PC-3 (cell line): ENCODE results near the gene TPSG1. TPM values are rescaled to one million over a fixed set of nuclear protein-coding genes. Genes with fewer than 3 reads are reported as not detected.

Source experiments
- ATAC-seq: fragments of 200-7000 bp; cut with Tn5 transposase; 2 replicates; pipeline ENCODE4 v1.9.1; 2020; ENCODE audit warnings: mild to moderate bottlenecking, moderate library complexity
- BruUV-seq: library from RNA; stranded (reverse); fragments of 400-500 nt; replicated peaks from 2 replicates; lab custom pipeline; 2021; lab: Mats Ljungman, UMichigan
- CTCF ChIA-PET: fragments of 300-600 bp; sonication (Branson Sonifier 250); formaldehyde crosslinking; loops from one replicate; lab custom pipeline; 2022; ENCODE audit warnings: antibody characterized with exemption; lab: Charles Lee
- POLR2A ChIA-PET: fragments of 300-600 bp; sonication (Branson Sonifier 250); formaldehyde crosslinking; loops from one replicate; lab custom pipeline; 2022; ENCODE audit warnings: antibody characterized with exemption; ENCODE audit not compliant: unreplicated experiment; lab: Charles Lee
- DNase-seq: peaks from one replicate; pipeline ENCODE4 v3.0.0-alpha.2; 2015
- H2AFZ ChIP-seq: fragments of 300-600 bp; sonication (generic); 2 replicates; pipeline ENCODE4 v1.6.0; 2016; ENCODE audit warnings: antibody characterized with exemption, low read length
- H3F3A ChIP-seq: fragments of 300-600 bp; sonication (generic); one replicate; pipeline ENCODE4 v1.6.0; 2017; ENCODE audit warnings: antibody characterized with exemption, low read length, control low read depth, mild to moderate bottlenecking; ENCODE audit not compliant: unreplicated experiment
- H3K27ac ChIP-seq: fragments of 300-600 bp; sonication (generic); 2 replicates; pipeline ENCODE4 v1.5.1; 2016; ENCODE audit warnings: mild to moderate bottlenecking, low read length
- H3K27me3 ChIP-seq: fragments of 300-600 bp; sonication (generic); 2 replicates; pipeline ENCODE4 v1.6.1; 2016; ENCODE audit warnings: low read length, mixed read lengths
- H3K36me3 ChIP-seq: fragments of 300-600 bp; sonication (generic); 2 replicates; pipeline ENCODE4 v1.6.1; 2016; ENCODE audit warnings: low read depth, mixed run types, low read length, mixed read lengths
- H3K4me1 ChIP-seq: fragments of 300-600 bp; sonication (generic); 2 replicates; pipeline ENCODE4 v1.5.1; 2016; ENCODE audit warnings: low read length; ENCODE audit not compliant: insufficient read depth
- H3K4me2 ChIP-seq: fragments of 300-600 bp; sonication (generic); 2 replicates; pipeline ENCODE4 v1.6.0; 2016; ENCODE audit warnings: low read length
- H3K4me3 ChIP-seq: fragments of 300-600 bp; sonication (generic); 2 replicates; pipeline ENCODE4 v1.5.1; 2016; ENCODE audit warnings: mild to moderate bottlenecking, low read length, mixed read lengths
- H3K79me2 ChIP-seq: fragments of 300-600 bp; sonication (generic); 2 replicates; pipeline ENCODE4 v1.6.1; 2017; ENCODE audit warnings: low read length, mixed read lengths
- H3K9ac ChIP-seq: fragments of 300-600 bp; sonication (generic); 2 replicates; pipeline ENCODE4 v1.6.0; 2016; ENCODE audit warnings: mild to moderate bottlenecking, low read length
- H3K9me2 ChIP-seq: fragments of 300-600 bp; sonication (generic); replicated peaks from 2 replicates; pipeline ENCODE4 v1.6.1; 2016; ENCODE audit warnings: mixed run types, low read length, mixed read lengths
- H3K9me3 ChIP-seq: fragments of 300-600 bp; sonication (generic); 2 replicates; pipeline ENCODE4 v1.6.1; 2016; ENCODE audit warnings: low read length, mixed read lengths
- H4K20me1 ChIP-seq: fragments of 300-600 bp; sonication (generic); 2 replicates; pipeline ENCODE4 v1.6.1; 2016; ENCODE audit warnings: low read length, mixed read lengths
- CTCF ChIP-seq: fragments of 300-600 bp; sonication (generic); conservative IDR thresholded peaks from 2 replicates; pipeline ENCODE4 v1.5.1; 2017; ENCODE audit warnings: antibody characterized with exemption, low read depth, mild to moderate bottlenecking, low read length
- EZH2 ChIP-seq: fragments of 300-600 bp; sonication (generic); IDR thresholded peaks from one replicate; pipeline ENCODE4 v1.6.1; 2017; ENCODE audit warnings: antibody characterized with exemption, mild to moderate bottlenecking, low read length; ENCODE audit not compliant: unreplicated experiment
- EZH2phosphoT487 ChIP-seq: fragments of 300-600 bp; sonication (generic); IDR thresholded peaks from 2 replicates; pipeline ENCODE4 v1.6.1; 2018; ENCODE audit warnings: mild to moderate bottlenecking, antibody characterized with exemption, low read length, borderline replicate concordance
- intact Hi-C: fragments of 100-400 bp; cut with micrococcal nuclease; formaldehyde crosslinking; loops from 2 replicates; pipeline ENCODE4 v1.9.0; 2023
- total RNA-seq: library from RNA; depleted of rRNA; stranded (reverse); fragments of >200 nt; gene quantifications from 2 replicates; pipeline ENCODE4 v1.2.3, GENCODE V29; 2014

Gene TPSG1
- total RNA-seq, 1 experiment from 2014 or later, result not detected

- H3F3A ChIP-seq, result no peaks in the 10 kb centered on the region
- H3K9me2 ChIP-seq, result no peaks in the 10 kb centered on the region
- H3K4me1 ChIP-seq, result no peaks in the 10 kb centered on the region; the same call in 1 of the 2 replicates
- TF ChIP-seq EZH2phosphoT487 (no peak), CTCF (no peak), EZH2 (no peak)
- DNase-seq (no peak), ATAC-seq (no peak)
- ChIA-PET CTCF (no interaction called here), POLR2A (no interaction called here)
- H3K79me2 ChIP-seq, result no peaks in the 10 kb centered on the region
- H3K27me3 ChIP-seq, result peaks cover 31% of the 10 kb centered on the region
- H2AFZ ChIP-seq, result no peak overlapping the region
- H3K27ac ChIP-seq, result no peak overlapping the region
- no peak overlapping the region for H3K4me2 ChIP-seq
- no peaks in the 10 kb centered on the region for H3K36me3 ChIP-seq
- no TSS peak for BruUV-seq
- H3K4me3 ChIP-seq, result no peak overlapping the region
- no peak overlapping the region for H3K9ac ChIP-seq
- H3K9me3 ChIP-seq, result no peaks in the 10 kb centered on the region
- intact Hi-C loops, result no loop called here
- no peaks in the 10 kb centered on the region for H4K20me1 ChIP-seq
Measured at GRCh38 chr16:1263591-1264344, 38.7 kb upstream of the TPSG1 start.

GRCh38 chr16:1262846-1263221 lies 37.8 kb upstream of the TPSG1 start:
- no peaks in the 10 kb centered on the region for H3K9me2 ChIP-seq
- H3F3A ChIP-seq, result no peaks in the 10 kb centered on the region
- no peak overlapping the region for H3K4me2 ChIP-seq
- TF ChIP-seq CTCF (no peak), EZH2 (no peak), EZH2phosphoT487 (no peak)
- CTCF ChIA-PET, result interaction anchor here (0.6 kb wide), 1 partner anchor 142 kb away, joined by 7 read pairs; no protein-coding TSS in a partner anchor
- no peak overlapping the region for H3K27ac ChIP-seq
- ATAC-seq, result no peak
- H3K4me3 ChIP-seq, result no peak overlapping the region
- no peak for DNase-seq
- H2AFZ ChIP-seq, result no peak overlapping the region
- BruUV-seq, result no TSS peak
- H3K9ac ChIP-seq, result no peak overlapping the region
- POLR2A ChIA-PET, result no interaction called here
- H3K9me3 ChIP-seq, result no peaks in the 10 kb centered on the region
- H3K27me3 ChIP-seq, result peaks cover 31% of the 10 kb centered on the region
- intact Hi-C loops, result no loop called here
- no peaks in the 10 kb centered on the region for H3K79me2 ChIP-seq
- H3K4me1 ChIP-seq, result no peaks in the 10 kb centered on the region; the same call in 1 of the 2 replicates
- no peaks in the 10 kb centered on the region for H4K20me1 ChIP-seq
- H3K36me3 ChIP-seq, result no peaks in the 10 kb centered on the region

- ATAC-seq (no peak), DNase-seq (no peak)
- TF ChIP-seq CTCF, result no peak
- no peak for TF ChIP-seq EZH2phosphoT487
- TF ChIP-seq EZH2, result no peak
- Histone ChIP-seq H2AFZ (no peak overlapping the region), H3K9ac (no peak overlapping the region), H4K20me1 (no peaks in the 10 kb centered on the region), H3F3A (no peaks in the 10 kb centered on the region), H3K4me1 (no peaks in the 10 kb centered on the region; the same call in 1 of the 2 replicates), H3K27ac (no peak overlapping the region), H3K9me3 (no peaks in the 10 kb centered on the region), H3K27me3 (peaks cover 31% of the 10 kb centered on the region), H3K9me2 (no peaks in the 10 kb centered on the region), H3K4me3 (no peak overlapping the region), H3K79me2 (no peaks in the 10 kb centered on the region), H3K4me2 (no peak overlapping the region), H3K36me3 (no peaks in the 10 kb centered on the region)
- intact Hi-C loops, result no loop called here
- CTCF ChIA-PET, result no interaction called here
- POLR2A ChIA-PET, result no interaction called here
- no TSS peak for BruUV-seq
Measured at GRCh38 chr16:1262210-1262845, 37.3 kb upstream of the TPSG1 start.
